Endothelial cell of umbilical vein (primary cell): ENCODE data around the gene CHST8.

Experiments
- CTCF ChIP-seq, 2 donors: IDR thresholded peaks; 1 replicate in 1 of 2; 2 replicates in 1 of 2; pipeline ENCODE4 v1.5.1; 2011; ENCODE audit warnings: low read length in 2 of 2, mild to moderate bottlenecking in 2 of 2, moderate library complexity in 2 of 2, control low read depth in 1 of 2, inconsistent platforms in 1 of 2, low read depth in 1 of 2; ENCODE audit not compliant: insufficient read depth in 1 of 2; ENCODE audit errors: extremely low read depth in 1 of 2
- EZH2 ChIP-seq: IDR thresholded peaks from 2 replicates; pipeline ENCODE4 v1.6.1; 2012; ENCODE audit warnings: borderline replicate concordance, low read depth, mild to moderate bottlenecking, moderate library complexity, low read length, inconsistent platforms; ENCODE audit not compliant: severe bottlenecking
- GATA2 ChIP-seq: IDR thresholded peaks from 2 replicates; pipeline ENCODE4 v1.7.0; 2011; ENCODE audit warnings: low read depth, mild to moderate bottlenecking, moderate library complexity, mixed read lengths, low read length; ENCODE audit not compliant: insufficient read length, insufficient read depth
- JUN ChIP-seq: IDR thresholded peaks from 2 replicates; pipeline ENCODE4 v1.6.1; 2011; ENCODE audit warnings: borderline replicate concordance, low read depth; ENCODE audit not compliant: insufficient read length, insufficient read depth
- MYC ChIP-seq: IDR thresholded peaks from one replicate; pipeline ENCODE4 v1.6.1; 2011; ENCODE audit warnings: mild to moderate bottlenecking, low read depth, low read length
- POLR2A ChIP-seq: IDR thresholded peaks from 2 replicates; pipeline ENCODE4 v1.6.1; 2012; ENCODE audit warnings: low read depth, mild to moderate bottlenecking, control low read depth, low read length
- POLR2AphosphoS5 ChIP-seq: IDR thresholded peaks from 2 replicates; pipeline ENCODE4 v1.6.1; 2012; ENCODE audit warnings: low read depth, mild to moderate bottlenecking, control low read depth, low read length, moderate library complexity; ENCODE audit not compliant: insufficient read depth
- TF ChIP-seq, protein P1 (sequence below): IDR thresholded peaks from 2 replicates; pipeline ENCODE4 v1.6.1; 2011; ENCODE audit not compliant: insufficient read depth, insufficient read length

GRCh38 chr19:33771384-33772101 lies 149.8 kb downstream of the CHST8 start:
- TF ChIP-seq EZH2 (no peak), CTCF (IDR thresholded peaks at IDR 0.05; ENCODE audit: extremely low read depth in 1 of 2, insufficient read depth in 1 of 2, low read depth in 1 of 2, low read length in 2 of 2) (peak; percentile 76 to 82), GATA2 (no peak), POLR2A (no peak), JUN (no peak), POLR2AphosphoS5 (no peak), MYC (no peak)
- TF ChIP-seq, protein P1, sequence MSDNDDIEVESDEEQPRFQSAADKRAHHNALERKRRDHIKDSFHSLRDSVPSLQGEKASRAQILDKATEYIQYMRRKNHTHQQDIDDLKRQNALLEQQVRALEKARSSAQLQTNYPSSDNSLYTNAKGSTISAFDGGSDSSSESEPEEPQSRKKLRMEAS: no peak
